ENCODE data around the gene DMD.
"Not testable (repeated sequence)": the region's sequence is repeated elsewhere in the genome, so short reads cannot be mapped to it uniquely, and the experiment has no call there.

DMD gene

DNA sequence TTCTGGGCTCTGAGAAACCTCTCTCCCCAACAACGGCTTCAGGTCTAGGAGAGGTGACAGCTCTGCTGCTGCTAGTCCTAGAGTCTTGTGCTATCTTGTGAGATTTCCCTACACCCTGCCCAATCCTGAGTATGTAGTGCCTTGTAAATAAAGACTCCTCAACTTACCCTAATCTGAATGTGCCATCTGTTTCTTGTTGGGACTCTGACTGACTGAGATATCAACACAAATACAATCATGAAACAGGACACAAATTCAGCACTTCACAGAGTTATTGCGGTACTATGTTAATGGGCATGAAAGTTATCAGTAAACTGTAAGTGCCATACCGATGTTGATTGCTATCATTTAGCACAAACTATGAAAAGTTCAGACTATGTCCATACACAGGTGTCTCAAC lies 1610.5 kb downstream of the DMD start:
- no peaks in the 10 kb centered on the region for H3K27me3 ChIP-seq (replicated peaks; ENCODE audit: control insufficient read depth, insufficient read depth, low read length, poor library complexity, severe bottlenecking)
- no peaks in the 10 kb centered on the region for H3K4me1 ChIP-seq (ENCODE audit: control insufficient read depth, insufficient read depth, low read length, poor library complexity, severe bottlenecking)
- H3K9me3 ChIP-seq (ENCODE audit: control insufficient read depth, low read length) = no peaks in the 10 kb centered on the region
- no peak overlapping the region for H3K27ac ChIP-seq (ENCODE audit: insufficient read depth, low read length, poor library complexity, severe bottlenecking)
- no peaks in the 10 kb centered on the region for H3K36me3 ChIP-seq (ENCODE audit: control insufficient read depth, insufficient read depth, low read length)
- no peak overlapping the region for H3K4me3 ChIP-seq (ENCODE audit: insufficient read depth, low read depth, low read length, poor library complexity, severe bottlenecking)
- no peak for DNase-seq

DNA sequence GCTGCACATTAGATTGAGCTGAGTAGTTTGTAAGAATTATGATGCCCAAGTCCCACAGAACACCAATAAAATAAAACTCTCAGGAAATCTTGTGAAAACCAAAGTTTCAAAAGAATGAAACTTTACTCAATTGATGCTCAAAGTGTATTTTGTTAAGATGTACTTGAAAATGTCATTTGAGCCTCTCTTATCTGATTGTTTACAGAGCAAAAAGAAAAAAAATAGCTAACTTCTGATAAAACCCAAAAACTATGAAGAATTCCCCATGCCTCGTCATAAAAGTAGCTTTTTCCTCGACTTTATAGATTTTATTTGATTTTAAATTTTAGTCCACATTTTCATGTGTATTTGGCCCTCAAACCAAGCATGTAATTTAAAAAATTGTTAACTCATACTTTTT lies 1618.0 kb downstream of the DMD start:
- Histone ChIP-seq H3K9me3 (ENCODE audit: control insufficient read depth, low read length) (no peaks in the 10 kb centered on the region), H3K27ac (ENCODE audit: insufficient read depth, low read length, poor library complexity, severe bottlenecking) (no peak overlapping the region), H3K36me3 (ENCODE audit: control insufficient read depth, insufficient read depth, low read length) (no peaks in the 10 kb centered on the region), H3K4me1 (ENCODE audit: control insufficient read depth, insufficient read depth, low read length, poor library complexity, severe bottlenecking) (no peaks in the 10 kb centered on the region), H3K27me3 (replicated peaks; ENCODE audit: control insufficient read depth, insufficient read depth, low read length, poor library complexity, severe bottlenecking) (no peaks in the 10 kb centered on the region), H3K4me3 (ENCODE audit: insufficient read depth, low read depth, low read length, poor library complexity, severe bottlenecking) (no peak overlapping the region)
- DNase-seq = no peak

DNA sequence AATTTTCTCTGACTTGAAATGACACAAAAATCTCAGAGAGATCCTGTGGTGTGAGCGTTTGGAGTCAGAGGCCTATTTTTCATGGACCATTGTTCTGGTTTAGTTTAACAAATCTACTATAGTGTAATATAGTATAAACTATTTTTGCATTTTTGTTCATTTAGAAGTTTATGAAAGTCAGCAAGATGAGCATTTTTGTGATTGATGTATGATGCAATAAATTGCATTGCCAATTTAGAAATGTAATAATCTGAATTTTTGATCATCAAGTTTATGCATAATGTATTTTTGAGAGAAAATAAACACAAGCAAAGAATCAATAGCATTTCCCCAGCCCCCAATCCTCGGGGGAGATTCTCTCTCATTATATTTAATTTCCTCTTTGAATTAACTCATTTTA lies 1620.0 kb downstream of the DMD start:
- no peaks in the 10 kb centered on the region for H3K4me1 ChIP-seq (ENCODE audit: control insufficient read depth, insufficient read depth, low read length, poor library complexity, severe bottlenecking)
- H3K4me3 ChIP-seq (ENCODE audit: insufficient read depth, low read depth, low read length, poor library complexity, severe bottlenecking) = no peak overlapping the region

DNA sequence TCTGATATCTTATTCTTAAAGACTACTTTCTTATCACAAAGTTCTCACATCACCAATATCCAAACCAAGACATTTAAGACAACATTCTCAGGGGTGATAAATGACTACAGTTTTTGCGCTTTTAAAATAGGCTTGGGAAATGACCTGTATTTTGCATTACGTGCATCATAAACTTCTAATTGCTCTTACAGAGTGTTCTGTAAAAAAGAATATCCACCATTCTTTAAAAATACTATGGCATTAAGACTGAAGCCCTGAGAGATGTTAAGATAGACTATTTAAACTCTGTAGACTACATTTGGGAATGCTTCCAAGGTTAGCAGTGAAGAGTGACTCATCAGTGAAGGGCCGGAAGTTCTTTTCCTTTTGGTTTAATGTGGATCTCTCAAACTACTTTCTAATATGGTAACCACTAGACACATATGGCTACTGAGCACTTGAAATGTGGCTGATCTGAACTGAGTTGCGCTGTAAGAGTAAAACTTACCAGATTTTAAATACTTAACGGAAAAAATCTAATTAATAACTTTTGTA lies 1620.7 kb downstream of the DMD start:
- H3K4me3 ChIP-seq (ENCODE audit: insufficient read depth, low read depth, low read length, poor library complexity, severe bottlenecking) = no peak overlapping the region
- H3K9me3 ChIP-seq (ENCODE audit: control insufficient read depth, low read length) = no peaks in the 10 kb centered on the region
- H3K27ac ChIP-seq (ENCODE audit: insufficient read depth, low read length, poor library complexity, severe bottlenecking) = no peak overlapping the region
- H3K27me3 ChIP-seq (replicated peaks; ENCODE audit: control insufficient read depth, insufficient read depth, low read length, poor library complexity, severe bottlenecking) = no peaks in the 10 kb centered on the region
- no peaks in the 10 kb centered on the region for H3K36me3 ChIP-seq (ENCODE audit: control insufficient read depth, insufficient read depth, low read length)
- H3K4me1 ChIP-seq (ENCODE audit: control insufficient read depth, insufficient read depth, low read length, poor library complexity, severe bottlenecking) = no peaks in the 10 kb centered on the region
- DNase-seq = no peak

More for the DNA sequence above, 1620.0 kb downstream of the DMD start:
- no peak for DNase-seq
- H3K27ac ChIP-seq (ENCODE audit: insufficient read depth, low read length, poor library complexity, severe bottlenecking) = no peak overlapping the region
- no peaks in the 10 kb centered on the region for H3K9me3 ChIP-seq (ENCODE audit: control insufficient read depth, low read length)
- no peaks in the 10 kb centered on the region for H3K27me3 ChIP-seq (replicated peaks; ENCODE audit: control insufficient read depth, insufficient read depth, low read length, poor library complexity, severe bottlenecking)
- H3K36me3 ChIP-seq (ENCODE audit: control insufficient read depth, insufficient read depth, low read length) = no peaks in the 10 kb centered on the region

DNA sequence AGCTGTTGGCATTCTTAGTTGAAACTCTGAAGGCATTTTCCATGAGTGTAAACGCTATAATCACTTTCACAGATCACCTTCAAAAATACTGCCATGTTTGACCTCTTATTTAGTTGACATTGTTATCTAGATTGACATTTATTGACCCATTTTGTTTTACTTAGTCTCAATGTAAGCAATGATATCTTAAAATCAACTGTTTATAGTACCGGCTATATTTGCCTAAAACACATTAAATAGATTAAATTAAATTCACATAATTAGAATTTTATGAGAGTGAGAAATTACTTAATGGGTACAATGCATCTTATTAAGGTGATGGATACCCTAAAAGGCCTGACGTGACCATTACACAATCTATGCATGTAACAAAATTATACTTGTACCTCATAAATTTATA lies 1621.8 kb downstream of the DMD start:
- H3K4me1 ChIP-seq (ENCODE audit: control insufficient read depth, insufficient read depth, low read length, poor library complexity, severe bottlenecking) = no peaks in the 10 kb centered on the region
- no peak overlapping the region for H3K4me3 ChIP-seq (ENCODE audit: insufficient read depth, low read depth, low read length, poor library complexity, severe bottlenecking)
- no peak for DNase-seq
- H3K27me3 ChIP-seq (replicated peaks; ENCODE audit: control insufficient read depth, insufficient read depth, low read length, poor library complexity, severe bottlenecking) = no peaks in the 10 kb centered on the region
- no peaks in the 10 kb centered on the region for H3K9me3 ChIP-seq (ENCODE audit: control insufficient read depth, low read length)
- no peak overlapping the region for H3K27ac ChIP-seq (ENCODE audit: insufficient read depth, low read length, poor library complexity, severe bottlenecking)
- H3K36me3 ChIP-seq (ENCODE audit: control insufficient read depth, insufficient read depth, low read length) = no peaks in the 10 kb centered on the region

DNA sequence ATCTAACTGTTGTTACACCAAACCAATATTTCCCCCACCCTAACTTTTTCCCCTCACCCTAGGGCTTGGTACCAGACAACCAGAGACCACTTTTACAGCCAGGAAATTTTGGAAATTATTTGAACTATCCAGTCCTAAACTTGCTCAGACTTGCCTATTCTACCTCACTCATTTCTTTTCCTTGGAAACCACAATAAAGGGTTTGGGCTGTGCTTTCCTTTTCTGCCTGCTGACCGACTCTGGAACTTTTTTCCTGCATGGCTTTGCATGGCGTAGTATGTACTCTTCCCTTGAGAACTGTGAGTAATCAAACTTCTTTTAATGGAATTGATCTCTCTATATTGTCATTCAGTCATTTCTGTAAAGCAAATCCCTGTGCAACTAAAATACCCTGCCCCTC lies 1623.0 kb downstream of the DMD start:
- H3K4me3 ChIP-seq (ENCODE audit: insufficient read depth, low read depth, low read length, poor library complexity, severe bottlenecking) = no peak overlapping the region
- H3K27ac ChIP-seq (ENCODE audit: insufficient read depth, low read length, poor library complexity, severe bottlenecking) = no peak overlapping the region
- no peaks in the 10 kb centered on the region for H3K4me1 ChIP-seq (ENCODE audit: control insufficient read depth, insufficient read depth, low read length, poor library complexity, severe bottlenecking)
- no peaks in the 10 kb centered on the region for H3K9me3 ChIP-seq (ENCODE audit: control insufficient read depth, low read length)
- DNase-seq = no peak
- H3K27me3 ChIP-seq (replicated peaks; ENCODE audit: control insufficient read depth, insufficient read depth, low read length, poor library complexity, severe bottlenecking) = no peaks in the 10 kb centered on the region
- H3K36me3 ChIP-seq (ENCODE audit: control insufficient read depth, insufficient read depth, low read length) = no peaks in the 10 kb centered on the region

DNA sequence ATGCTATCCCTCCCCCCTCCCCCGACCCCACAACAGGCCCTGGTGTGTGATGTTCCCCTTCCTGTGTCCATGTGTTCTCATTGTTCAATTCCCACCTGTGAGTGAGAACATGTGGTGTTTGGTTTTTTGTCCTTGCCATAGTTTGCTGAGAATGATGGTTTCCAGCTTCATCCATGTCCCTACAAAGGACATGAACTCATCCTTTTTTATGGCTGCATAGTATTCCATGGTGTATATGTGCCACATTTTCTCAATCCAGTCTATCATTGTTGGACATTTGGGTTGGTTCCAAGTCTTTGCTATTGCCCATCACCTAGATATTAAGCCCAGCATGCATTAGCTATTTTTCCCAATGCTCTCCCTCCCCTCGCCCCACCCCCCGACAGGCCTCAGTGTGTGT lies 1627.5 kb downstream of the DMD start:
- H3K4me1 ChIP-seq (ENCODE audit: control insufficient read depth, insufficient read depth, low read length, poor library complexity, severe bottlenecking); H3K27me3 ChIP-seq (replicated peaks; ENCODE audit: control insufficient read depth, insufficient read depth, low read length, poor library complexity, severe bottlenecking); DNase-seq; H3K27ac ChIP-seq (ENCODE audit: insufficient read depth, low read length, poor library complexity, severe bottlenecking); H3K36me3 ChIP-seq (ENCODE audit: control insufficient read depth, insufficient read depth, low read length); H3K9me3 ChIP-seq (ENCODE audit: control insufficient read depth, low read length); H3K4me3 ChIP-seq (ENCODE audit: insufficient read depth, low read depth, low read length, poor library complexity, severe bottlenecking): not testable (repeated sequence)

DNA sequence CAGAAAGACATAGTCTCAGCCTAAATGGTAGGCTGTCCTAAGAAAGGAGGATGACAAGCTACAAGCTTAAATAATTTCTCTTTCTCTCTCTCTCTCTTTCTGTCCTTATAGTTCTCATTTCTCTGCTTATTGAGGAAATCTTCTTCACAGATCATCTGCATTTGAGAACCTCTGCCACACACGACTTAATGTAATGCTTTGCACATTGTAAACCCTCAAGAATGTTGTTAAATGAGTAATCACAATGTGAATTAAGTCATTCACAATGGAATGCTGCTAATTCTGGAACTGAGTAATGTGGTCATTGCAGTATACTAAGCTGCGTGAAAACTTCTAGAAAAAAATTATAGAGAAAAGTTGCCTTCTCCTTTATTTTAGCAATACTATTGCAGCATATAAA lies 1630.6 kb downstream of the DMD start:
- H3K4me1 ChIP-seq (ENCODE audit: control insufficient read depth, insufficient read depth, low read length, poor library complexity, severe bottlenecking) = no peaks in the 10 kb centered on the region
- DNase-seq = no peak
- no peak overlapping the region for H3K27ac ChIP-seq (ENCODE audit: insufficient read depth, low read length, poor library complexity, severe bottlenecking)
- no peak overlapping the region for H3K4me3 ChIP-seq (ENCODE audit: insufficient read depth, low read depth, low read length, poor library complexity, severe bottlenecking)
- H3K36me3 ChIP-seq (ENCODE audit: control insufficient read depth, insufficient read depth, low read length) = no peaks in the 10 kb centered on the region
- no peaks in the 10 kb centered on the region for H3K27me3 ChIP-seq (replicated peaks; ENCODE audit: control insufficient read depth, insufficient read depth, low read length, poor library complexity, severe bottlenecking)
- H3K9me3 ChIP-seq (ENCODE audit: control insufficient read depth, low read length) = no peaks in the 10 kb centered on the region

DNA sequence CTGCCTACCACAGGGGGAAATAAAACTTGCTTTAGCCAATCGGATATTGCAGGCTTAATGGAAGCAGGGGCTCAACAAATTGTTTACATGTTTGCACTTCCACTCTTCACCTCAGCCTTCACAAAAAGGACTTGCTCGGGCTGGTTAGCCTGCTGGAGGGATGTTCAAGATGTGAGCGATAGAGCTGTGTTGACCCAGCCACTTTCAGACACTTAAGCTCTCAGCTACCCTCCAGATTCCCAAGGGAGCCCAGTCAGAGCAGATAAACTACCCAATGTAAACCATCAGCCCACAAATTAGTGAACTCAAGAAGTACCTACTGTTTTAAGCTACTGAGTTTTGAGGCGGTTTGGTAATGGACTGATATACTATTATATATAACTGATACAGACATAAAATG lies 1631.1 kb downstream of the DMD start:
- Histone ChIP-seq H3K4me3 (ENCODE audit: insufficient read depth, low read depth, low read length, poor library complexity, severe bottlenecking) (no peak overlapping the region), H3K9me3 (ENCODE audit: control insufficient read depth, low read length) (no peaks in the 10 kb centered on the region), H3K27me3 (replicated peaks; ENCODE audit: control insufficient read depth, insufficient read depth, low read length, poor library complexity, severe bottlenecking) (no peaks in the 10 kb centered on the region), H3K27ac (ENCODE audit: insufficient read depth, low read length, poor library complexity, severe bottlenecking) (no peak overlapping the region), H3K36me3 (ENCODE audit: control insufficient read depth, insufficient read depth, low read length) (no peaks in the 10 kb centered on the region), H3K4me1 (ENCODE audit: control insufficient read depth, insufficient read depth, low read length, poor library complexity, severe bottlenecking) (no peaks in the 10 kb centered on the region)
- no peak for DNase-seq

DNA sequence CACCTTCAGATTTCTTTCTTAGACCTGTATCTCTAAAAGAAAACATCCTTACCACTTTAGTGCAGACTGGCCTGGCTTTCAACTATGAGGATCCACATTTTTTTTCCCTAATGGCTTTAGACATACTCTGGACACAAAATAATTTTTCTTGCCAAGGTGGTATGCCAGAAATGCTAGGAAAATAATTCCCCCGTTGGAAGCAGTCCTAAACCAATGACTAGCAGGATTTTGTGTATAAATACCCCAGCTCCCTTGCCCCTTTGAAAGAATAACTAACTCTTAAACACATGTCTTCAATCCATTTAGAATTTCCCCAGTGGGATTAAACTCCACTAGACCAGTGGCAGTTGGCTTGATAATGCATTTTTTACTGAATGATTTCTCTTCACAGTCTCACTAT lies 1639.0 kb downstream of the DMD start:
- Histone ChIP-seq H3K4me3 (ENCODE audit: insufficient read depth, low read depth, low read length, poor library complexity, severe bottlenecking) (no peak overlapping the region), H3K36me3 (ENCODE audit: control insufficient read depth, insufficient read depth, low read length) (no peaks in the 10 kb centered on the region), H3K27me3 (replicated peaks; ENCODE audit: control insufficient read depth, insufficient read depth, low read length, poor library complexity, severe bottlenecking) (no peaks in the 10 kb centered on the region), H3K27ac (ENCODE audit: insufficient read depth, low read length, poor library complexity, severe bottlenecking) (no peak overlapping the region), H3K4me1 (ENCODE audit: control insufficient read depth, insufficient read depth, low read length, poor library complexity, severe bottlenecking) (no peaks in the 10 kb centered on the region), H3K9me3 (ENCODE audit: control insufficient read depth, low read length) (no peaks in the 10 kb centered on the region)
- DNase-seq = no peak

DNA sequence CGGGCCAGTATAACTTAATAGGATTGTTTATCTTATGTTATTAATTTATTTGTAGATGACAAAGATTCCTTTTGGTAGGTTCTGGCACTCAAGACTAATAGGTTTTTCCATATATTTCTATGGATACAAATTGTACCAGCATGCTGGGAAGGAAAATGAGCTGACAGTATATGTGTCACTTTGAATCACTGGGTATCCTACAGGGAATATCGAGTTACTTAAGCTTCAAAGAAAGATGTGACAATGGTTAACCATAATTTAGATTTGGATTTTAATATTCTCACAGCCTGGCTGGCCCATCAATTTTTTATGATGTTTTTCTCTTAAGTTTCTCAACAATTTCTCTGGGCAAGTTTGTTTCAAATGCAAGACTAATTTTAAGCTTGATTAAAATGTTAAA lies 1640.7 kb downstream of the DMD start:
- DNase-seq = no peak
- H3K9me3 ChIP-seq (ENCODE audit: control insufficient read depth, low read length) = no peaks in the 10 kb centered on the region
- no peak overlapping the region for H3K27ac ChIP-seq (ENCODE audit: insufficient read depth, low read length, poor library complexity, severe bottlenecking)
- no peaks in the 10 kb centered on the region for H3K36me3 ChIP-seq (ENCODE audit: control insufficient read depth, insufficient read depth, low read length)
- H3K27me3 ChIP-seq (replicated peaks; ENCODE audit: control insufficient read depth, insufficient read depth, low read length, poor library complexity, severe bottlenecking) = no peaks in the 10 kb centered on the region
- no peaks in the 10 kb centered on the region for H3K4me1 ChIP-seq (ENCODE audit: control insufficient read depth, insufficient read depth, low read length, poor library complexity, severe bottlenecking)
- no peak overlapping the region for H3K4me3 ChIP-seq (ENCODE audit: insufficient read depth, low read depth, low read length, poor library complexity, severe bottlenecking)
